HL-60/S4 treated with phorbol 12-myristate 13-acetate at 8.2 ng/mL for 4 days and 3 days (cell line): ENCODE data around the gene MVP.
"Not testable (repeated sequence)": the region's sequence is repeated elsewhere in the genome, so short reads cannot be mapped to it uniquely, and the experiment has no call there.

ENCODE experiments used
- in situ Hi-C: fragments of 300-500 bp; cut with MboI; formaldehyde crosslinking; loops from 2 replicates; pipeline ENCODE4 v1.15.0; 2022; ENCODE audit warnings: low sequenced_read_pairs

The MVP gene

DNA sequence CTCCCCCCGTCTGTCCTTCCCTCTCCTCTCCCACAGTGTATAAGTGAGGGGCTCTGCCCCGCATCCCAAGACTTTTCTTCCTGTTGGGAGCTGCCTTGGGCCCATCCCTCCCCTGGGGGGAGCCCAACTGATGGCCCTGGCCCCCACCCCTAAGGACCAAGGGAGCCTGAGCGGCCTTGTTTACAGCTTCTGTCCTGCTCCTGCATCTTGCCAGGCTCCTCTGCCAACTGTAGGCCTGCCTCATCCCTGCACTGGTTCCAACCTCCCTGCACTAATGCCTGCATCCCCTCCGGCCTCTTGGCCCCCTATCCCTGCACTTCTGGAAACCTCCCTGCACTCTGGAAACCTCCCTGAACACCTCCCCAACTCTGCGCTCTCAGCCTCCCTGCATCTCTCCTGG, 5.7 kb upstream of the MVP start:
- in situ Hi-C loops = no loop called here

DNA sequence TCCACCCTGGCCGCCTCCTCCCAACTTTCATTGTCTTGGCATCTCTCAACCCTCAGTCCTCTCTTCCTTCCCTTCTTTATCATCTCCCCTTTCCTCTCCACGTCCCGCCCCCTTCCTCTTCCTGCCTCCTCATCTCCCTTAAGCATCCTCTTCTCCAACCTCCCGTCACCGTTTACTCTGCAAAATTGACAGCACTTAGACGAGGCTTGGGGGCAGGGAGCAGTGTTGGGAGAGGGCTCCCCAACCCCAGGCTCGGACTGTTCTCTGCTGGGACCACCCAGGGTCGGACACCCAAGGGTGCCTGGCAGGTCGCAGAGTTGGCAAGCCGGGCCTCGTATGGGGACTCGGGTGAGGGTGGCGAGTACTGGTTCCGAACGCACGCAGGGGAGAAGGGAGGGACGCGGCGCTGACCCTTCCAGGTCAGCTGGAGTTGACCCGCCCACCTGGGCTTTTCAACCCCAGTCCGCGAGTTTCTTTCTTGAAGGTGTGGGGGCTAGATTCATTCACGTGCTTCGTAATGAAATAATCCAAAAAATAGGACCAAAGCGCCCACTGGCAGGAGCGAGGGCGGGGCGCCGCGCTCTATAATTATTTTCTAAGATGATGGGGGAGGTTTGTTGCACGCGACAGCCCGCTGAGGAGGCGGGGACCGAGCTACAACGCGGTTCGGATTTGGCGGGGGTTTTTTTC, 5.1 kb upstream of the MVP start:
- in situ Hi-C loops = no loop called here

DNA sequence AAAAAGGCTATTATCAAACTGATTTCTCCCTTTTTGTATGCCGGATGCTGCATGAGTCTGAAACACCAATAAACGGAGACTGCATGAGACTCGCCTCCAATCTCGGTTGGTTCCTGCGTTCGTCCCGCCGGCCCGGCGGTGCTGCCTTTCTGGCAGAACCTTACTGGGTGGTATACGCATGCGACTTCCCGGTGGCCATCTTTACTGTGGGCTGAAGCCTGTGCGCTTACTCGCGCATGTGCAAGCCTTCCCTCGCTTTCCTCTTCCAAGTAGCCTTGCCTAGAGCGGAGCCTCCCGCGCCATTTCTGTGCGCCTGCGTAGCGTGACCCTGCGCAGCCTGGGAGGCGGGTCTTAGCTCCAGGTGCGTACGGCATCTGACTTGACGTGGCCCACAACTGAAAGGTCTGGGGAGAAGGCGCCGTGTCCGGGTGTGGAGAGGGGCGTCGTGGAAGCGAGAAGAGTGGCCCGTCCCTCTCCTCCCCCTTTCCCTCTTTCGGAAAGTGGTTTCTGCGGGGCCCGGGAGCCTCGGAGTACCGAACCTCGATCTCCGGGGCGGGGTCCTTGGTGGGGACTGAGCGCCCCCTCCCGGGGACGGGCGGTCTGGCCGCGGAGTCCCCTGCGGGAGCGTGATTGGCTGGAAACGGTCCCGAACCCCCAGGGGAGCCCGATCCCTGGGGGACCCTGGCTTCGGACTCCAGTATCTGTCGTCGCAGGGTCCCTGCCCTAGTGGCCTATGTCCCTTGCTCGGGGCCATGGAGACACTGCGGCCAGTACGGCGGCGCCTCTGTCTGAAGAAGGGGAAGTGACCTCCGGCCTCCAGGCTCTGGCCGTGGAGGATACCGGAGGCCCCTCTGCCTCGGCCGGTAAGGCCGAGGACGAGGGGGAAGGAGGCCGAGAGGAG, 4.2 kb upstream of the MVP start, which contains the start of gene PAGR1:
Gene PAGR1, plus strand, starts transcription at position 360 of the 901 bp plus-strand sequence. Its CDS starts 374 bp downstream, at position 734.
- in situ Hi-C loops = no loop called here

DNA sequence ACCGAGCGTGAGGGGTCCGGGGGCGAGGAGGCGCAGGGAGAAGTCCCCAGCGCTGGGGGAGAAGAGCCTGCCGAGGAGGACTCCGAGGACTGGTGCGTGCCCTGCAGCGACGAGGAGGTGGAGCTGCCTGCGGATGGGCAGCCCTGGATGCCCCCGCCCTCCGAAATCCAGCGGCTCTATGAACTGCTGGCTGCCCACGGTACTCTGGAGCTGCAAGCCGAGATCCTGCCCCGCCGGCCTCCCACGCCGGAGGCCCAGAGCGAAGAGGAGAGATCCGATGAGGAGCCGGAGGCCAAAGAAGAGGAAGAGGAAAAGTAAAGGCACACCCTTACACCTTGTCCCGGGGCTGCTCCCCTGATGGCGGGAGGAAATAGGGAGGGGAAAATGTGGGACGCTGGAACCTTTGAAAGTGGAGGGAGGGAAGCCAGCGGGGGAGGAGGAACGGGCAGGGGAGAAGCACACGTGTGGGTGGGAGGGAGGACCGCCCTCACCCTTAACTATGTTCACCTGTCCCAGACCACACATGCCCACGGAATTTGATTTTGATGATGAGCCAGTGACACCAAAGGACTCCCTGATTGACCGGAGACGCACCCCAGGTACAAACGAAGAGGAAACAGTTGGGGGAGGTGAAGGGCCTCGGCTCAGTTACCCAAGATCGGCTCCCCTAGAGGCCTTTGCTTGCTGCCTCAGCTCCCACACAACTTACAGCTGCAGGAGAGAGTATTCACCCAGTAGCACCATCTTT, 3.4 kb upstream of the MVP start:
- in situ Hi-C loops = no loop called here

DNA sequence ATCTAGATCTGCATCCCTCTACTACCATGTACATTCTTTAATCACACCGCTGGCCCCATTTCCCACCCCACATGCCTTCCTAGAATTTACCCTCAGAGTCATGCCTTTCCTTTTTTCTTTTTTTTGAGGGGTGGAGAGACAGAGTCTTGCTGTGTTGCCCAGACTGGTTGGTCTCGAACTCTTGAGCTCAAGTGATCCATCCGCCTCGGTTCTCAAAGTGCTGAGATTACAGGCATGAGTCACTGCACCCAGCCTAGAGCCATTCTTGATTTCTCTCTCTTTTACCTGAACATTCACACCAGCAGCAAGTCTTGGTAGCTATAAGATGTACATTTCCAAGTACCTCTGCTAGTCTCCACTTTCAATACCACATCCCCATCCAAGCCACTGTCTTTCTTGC, 2.2 kb upstream of the MVP start:
- in situ Hi-C loops = no loop called here

DNA sequence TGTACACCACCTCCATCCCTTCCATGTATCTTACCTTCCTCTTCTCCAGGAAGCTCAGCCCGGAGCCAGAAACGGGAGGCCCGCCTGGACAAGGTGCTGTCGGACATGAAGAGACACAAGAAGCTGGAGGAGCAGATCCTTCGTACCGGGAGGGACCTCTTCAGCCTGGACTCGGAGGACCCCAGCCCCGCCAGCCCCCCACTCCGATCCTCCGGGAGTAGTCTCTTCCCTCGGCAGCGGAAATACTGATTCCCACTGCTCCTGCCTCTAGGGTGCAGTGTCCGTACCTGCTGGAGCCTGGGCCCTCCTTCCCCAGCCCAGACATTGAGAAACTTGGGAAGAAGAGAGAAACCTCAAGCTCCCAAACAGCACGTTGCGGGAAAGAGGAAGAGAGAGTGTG, 756 bp upstream of the MVP start:
- in situ Hi-C loops = no loop called here

DNA sequence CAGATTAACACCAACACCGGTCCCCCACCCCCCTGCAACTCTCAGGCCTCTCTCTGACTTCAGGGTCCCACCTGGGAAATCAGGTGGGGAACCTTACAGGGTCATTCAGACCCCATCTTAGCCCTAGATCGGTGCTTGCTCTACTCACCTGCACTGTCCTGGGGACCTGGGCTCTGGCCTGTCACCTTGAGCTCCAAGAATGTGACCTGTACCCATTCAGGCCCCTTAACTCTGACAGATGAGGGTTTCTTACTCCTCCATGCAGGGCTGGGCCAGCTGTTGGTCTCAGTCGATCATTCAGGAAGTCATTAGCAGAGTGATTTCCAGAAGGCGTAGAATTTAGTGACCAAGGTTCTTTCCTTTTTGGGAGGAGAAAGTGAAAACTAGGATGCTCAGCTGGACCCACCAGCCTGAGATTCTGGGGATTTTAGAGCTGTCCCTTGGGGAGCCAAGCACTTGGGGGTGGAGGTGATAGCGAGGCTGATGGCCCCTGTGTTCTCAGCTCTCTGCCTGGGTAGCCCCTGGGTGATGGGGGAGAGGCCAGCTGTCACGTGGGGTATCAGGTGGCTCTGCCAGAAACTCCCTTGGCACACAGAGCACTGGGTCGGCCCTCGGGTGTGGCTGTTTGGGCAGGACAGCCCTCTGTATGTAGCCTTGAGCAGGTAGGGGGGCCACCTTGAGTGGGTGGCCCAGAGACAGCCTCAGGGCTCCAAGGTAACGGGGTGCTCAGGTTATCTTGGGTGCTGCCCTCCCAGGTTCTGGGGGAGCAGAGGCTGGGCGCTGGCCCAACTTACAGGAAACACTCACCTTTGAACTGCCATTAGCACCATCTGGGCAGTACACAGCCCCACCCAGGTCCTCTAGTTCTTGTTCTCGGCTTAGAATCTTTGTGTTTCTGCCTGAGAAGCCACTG, 724 bp downstream of the MVP start:
- in situ Hi-C loops = no loop called here

DNA sequence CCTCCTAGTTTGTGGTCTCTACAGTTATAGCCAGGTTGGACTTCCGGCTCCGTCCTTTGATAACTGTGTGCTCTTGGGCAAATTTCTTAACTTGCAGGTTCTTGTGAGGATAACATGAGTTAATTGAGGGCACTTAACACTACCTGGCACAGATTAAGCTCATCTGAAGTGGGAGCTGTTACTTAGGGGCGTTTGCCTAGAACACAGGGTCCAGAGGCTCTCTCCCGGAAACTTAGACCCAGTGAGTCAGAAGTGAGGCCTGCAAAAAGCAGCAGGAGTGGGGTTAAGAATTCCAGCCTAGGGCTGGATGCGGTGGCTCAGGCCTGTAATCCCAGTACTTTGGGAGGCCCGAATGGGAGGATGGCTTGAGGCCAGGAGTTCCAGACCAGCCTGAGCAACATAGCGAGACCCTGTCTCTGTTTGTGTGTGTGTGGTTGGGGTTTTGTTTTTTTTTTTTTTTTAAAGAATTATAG, 1.4 kb downstream of the MVP start:
- in situ Hi-C loops = no loop called here

DNA sequence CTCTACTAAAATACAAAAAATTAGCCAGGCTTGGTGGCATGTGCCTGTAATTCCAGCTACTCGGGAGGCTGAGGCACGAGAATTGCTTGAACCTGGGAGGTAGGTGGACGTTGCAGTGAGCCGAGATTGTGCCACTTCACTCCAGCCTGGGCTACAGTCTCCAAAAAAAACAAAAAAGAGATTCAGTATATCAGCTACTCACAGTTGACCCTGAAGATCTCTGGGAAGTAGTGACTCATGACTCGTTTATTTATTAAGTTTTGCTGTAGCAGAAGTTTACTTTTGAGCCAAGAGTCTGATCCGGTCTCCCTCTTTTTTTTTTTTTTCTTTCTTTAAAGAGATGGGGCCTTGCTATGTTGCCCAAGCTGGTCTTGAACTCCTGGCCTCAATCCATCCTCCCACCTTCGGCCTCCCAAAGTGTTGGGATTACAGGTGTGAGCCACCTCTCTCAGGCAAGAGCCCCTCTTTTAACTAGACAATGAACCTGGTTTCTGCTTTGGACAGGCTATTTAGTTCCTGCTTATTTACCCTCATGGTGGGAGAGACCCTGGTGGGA, 4.4 kb downstream of the MVP start:
- in situ Hi-C loops = no loop called here

DNA sequence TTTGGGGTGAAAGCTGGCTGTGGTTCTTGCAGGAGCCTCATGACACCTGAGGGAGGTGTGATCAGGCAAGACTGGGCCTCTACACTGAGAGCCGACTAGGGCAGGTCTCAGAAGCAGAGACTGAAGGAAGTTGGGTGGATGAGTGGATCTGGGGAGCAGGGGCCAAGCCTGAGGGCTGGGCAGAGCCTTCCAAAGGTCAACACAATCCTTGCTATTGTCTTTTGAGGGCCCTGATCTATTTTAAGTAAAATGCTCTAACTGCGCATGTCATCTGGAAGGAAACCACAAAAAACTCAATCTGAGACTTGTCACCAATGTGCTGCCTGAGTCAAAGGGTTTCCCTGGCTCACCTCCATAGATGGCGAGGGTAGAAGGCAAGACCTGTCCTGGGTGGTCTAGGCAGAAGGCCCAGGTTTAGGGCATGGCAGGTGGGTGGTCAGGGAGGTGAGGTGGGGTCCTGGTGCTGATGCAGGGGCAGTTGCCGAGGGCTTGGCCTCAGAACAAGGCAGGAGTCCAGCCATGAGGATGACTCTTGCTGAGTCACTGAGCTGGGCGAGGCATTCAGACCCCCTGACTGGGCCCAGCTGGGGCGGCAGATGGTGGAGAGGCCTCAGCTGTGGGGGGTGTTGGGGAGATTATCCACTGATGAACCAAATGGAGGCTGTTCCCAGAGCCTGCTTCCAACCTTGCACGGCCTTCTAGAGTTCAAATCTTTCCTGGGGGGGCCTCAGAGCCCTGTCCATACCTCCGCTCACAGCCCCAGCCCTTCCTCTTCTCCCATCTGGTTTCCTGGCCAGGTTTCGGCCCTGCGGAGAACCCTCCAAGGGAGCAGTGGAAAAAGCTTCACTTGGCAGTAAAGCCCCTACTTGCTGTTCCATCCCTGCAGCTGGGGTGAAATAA, 5.1 kb downstream of the MVP start:
- in situ Hi-C loops = no loop called here

DNA sequence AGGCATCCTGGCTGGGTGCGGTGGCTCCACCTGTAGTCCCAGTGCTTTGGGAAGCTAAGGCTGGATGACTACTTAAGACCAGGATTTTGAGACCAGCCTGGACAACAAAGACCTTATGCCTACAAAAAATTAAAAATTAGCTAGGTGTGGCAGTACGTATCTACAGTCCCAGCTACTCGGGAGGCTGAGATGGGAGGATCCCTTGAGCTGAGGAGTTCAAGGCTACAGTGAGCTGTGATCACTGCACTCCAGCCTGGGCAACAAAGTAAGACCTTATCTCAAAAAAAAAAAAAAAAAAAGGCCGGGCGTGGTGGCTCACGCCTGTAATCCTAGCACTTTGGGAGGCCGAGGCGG, 6.1 kb downstream of the MVP start:
- in situ Hi-C loops = no loop called here

DNA sequence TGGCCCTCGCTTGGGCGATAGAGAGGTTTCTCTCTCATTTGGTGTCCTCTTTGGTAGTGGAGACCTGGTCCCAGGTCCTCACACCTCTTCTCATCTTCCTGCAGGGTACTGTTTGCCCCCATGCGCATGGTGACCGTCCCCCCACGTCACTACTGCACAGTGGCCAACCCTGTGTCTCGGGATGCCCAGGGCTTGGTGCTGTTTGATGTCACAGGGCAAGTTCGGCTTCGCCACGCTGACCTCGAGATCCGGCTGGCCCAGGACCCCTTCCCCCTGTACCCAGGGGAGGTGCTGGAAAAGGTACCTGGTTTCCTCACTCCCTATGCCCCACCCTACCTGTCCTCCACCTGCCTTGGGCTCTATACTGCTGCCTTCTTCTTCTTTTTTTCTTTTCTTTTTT, 10.5 kb downstream of the MVP start:
- in situ Hi-C loops = no loop called here

DNA sequence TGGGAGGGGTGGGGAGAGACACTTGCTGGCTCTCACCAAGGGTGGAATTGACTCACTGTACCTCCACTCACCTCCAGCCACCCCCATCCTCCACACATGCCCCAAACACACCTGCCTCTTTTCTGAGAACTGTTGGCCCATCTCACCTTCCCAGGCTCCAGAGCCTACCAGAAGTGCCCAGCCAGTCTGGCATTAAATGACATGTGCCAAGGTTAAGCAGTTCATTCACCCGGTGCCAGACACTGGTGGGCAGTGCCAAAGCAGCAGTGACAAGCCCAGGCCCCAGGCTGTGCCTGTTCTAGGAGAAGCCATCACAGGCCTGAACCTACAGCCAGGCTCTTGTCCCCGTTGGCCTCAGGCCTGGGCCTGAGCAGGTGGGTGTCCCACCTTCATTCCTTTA, 11.2 kb downstream of the MVP start:
- in situ Hi-C loops = no loop called here

DNA sequence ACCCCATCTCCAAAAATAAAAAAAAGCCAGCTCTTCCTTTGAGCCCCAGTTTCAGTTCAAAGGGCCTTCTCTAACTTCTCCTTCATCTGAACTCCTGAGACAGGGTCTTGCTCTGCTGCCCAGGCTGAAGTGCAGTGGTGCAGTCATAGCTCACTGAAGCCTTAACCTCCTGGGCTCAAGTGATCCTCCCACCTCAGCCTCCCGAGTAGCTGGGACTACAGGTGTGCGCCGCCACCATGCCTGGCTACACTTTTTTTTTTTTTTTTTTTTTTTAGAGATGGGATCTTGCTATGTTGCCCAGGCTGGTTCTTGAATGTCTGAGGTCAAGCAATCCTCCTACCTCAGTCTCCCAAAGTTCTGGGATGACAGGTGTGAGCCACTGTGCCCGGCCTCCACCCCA, 13.0 kb downstream of the MVP start:
- in situ Hi-C loops = not testable (repeated sequence)

DNA sequence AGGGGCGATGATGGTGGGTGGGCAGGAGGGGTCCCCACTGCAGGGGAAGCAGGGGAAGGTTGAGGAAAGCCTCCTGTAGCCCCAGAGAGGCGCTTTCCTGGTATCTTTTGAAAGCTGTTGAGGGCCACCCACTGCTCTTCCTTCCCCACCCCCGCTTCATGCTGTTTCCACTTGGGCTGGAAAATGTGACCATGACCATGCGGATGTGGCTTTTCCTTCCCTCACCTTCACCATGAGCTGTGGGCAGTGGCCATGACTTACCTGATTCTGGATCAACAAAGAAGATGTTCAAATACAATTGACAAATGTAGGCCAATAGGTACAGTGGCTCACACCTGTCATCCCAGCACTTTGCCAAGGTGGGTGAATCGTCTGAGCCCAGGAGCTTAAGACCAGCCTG, 13.8 kb downstream of the MVP start:
- in situ Hi-C loops = no loop called here

DNA sequence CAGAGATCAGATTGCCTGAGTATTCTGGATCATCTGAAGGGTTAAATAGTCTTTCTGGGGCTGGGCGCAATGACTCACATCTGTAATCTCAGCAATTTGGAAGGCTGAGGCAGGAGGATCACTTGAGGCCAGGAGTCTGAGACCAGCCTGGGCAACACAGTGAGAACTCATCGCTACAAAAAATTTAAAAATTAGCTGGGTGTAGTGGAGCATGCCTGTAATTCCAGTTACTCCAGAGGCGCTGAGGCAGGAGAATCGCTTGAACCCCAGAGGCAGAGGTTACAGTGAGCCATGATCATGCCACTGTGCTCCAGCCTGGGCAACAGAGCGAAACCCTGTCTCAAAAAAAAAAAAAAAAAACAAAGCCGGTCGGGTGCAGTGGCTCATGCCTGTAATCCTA, 15.7 kb downstream of the MVP start:
- in situ Hi-C loops = no loop called here

DNA sequence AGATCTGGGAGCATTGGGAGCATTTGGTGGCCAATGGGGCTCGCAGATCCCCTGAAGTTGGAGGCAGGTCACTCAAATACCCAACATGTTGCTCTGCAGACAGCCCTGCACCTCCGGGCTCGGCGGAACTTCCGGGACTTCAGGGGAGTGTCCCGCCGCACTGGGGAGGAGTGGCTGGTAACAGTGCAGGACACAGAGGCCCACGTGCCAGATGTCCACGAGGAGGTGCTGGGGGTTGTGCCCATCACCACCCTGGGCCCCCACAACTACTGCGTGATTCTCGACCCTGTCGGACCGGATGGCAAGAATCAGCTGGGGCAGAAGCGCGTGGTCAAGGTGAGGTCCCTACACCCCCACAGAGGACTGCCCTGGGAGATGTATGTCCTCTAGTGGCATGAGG, 16.4 kb downstream of the MVP start:
- in situ Hi-C loops = no loop called here

DNA sequence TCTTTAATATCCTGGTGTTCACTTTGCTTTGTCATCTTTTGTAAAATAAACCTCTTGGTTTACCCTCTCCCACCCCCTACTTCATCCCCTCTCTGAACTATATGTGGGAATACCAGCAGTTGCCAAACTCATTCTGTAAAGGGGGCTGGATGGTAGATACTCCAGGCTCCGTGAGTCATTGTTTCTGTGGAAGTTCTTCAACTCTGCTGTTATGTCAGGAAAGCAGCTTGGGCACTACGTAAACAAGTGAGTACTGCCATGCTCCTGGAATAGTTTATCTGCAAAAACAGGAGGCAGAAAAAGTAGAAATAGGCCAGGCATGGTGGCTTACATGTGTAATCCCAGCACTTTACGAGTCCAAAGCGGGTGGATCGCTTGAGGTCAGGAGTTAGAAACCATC, 17.6 kb downstream of the MVP start:
- in situ Hi-C loops = no loop called here

DNA sequence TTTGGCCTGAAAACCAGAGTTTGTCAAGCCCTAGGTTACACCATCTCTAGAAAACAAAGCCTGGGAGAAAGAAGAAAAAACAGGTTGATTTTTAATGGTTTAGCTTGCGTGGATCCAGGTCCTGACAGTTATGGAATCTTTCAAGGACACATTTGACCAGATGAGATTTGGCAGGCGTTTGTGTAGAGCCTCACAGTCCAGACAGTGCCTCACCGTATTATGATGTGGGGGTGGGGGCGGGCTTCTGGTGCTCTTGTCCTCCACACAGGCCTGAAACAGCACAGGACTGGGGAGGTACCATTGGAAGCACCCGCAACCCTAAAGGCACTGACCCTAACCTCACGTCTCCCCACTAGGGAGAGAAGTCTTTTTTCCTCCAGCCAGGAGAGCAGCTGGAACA, 19.6 kb downstream of the MVP start:
- in situ Hi-C loops = no loop called here
